ENCODE data around the gene S100A5.
"Not testable (repeated sequence)": the region's sequence is repeated elsewhere in the genome, so short reads cannot be mapped to it uniquely, and the experiment has no call there.

GRCh38 chr1:153562021-153562420, 21.3 kb upstream of the S100A5 start:
- TF ChIP-seq POLR2A, CTCF (IDR thresholded peaks at IDR 0.05): not testable (repeated sequence)
